ENCODE results near the gene LRRC26. TPM values are rescaled to one million over a fixed set of nuclear protein-coding genes. Genes with fewer than 3 reads are reported as not detected.

Gene LRRC26
- total and polyA plus RNA-seq, 2 of the 13 experiments (the other 11 are each of a cell fraction or from before 2014, with no cell fraction given), result not detected

DNA sequence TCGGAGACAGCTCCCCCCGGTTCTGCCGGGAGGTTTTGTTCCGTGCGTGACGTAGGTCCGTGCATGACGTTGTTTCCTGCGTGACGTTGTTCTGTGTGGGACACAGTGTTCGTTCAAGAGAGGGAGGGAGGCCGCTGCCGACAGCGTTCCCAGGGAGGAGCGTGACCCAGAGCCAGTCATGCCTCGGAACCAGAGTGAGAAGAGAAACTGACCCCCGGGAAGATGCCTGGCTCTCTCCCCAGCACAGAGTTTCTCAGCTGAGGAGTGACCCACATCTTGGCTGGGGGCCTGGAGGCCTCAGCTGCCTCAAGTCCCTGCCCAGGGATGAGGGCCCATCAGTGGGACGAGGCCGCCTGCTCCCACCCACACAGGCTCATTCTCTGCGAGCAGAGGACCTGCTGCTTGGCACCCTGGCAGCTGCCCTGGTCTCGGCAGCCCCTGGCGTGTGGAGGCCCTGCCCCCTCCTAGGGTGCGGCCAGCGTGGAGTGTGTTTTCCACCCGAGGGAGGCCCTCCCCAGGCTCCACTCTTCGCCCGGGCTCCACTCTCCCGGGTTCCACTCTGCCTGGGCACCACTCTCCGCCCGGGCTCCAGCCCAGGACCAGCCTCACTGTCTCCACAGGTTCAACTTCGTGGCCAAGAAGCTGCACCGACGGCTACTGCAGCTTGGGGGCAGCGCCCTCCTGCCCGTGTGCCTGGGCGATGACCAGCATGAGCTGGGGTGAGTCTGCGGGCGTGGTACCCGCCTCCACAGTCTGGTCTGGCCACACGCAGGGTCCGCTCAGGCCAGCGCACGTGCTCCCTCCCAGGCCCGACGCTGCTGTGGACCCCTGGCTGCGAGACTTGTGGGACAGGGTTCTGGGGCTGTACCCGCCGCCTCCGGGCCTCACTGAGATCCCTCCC is 43.6 kb upstream of the LRRC26 start (continued):
- TF ChIP-seq RFXANK (CRISPR knock-in tag; IDR thresholded peaks at IDR 0.05), result no peak
- TF ChIP-seq, protein P1, sequence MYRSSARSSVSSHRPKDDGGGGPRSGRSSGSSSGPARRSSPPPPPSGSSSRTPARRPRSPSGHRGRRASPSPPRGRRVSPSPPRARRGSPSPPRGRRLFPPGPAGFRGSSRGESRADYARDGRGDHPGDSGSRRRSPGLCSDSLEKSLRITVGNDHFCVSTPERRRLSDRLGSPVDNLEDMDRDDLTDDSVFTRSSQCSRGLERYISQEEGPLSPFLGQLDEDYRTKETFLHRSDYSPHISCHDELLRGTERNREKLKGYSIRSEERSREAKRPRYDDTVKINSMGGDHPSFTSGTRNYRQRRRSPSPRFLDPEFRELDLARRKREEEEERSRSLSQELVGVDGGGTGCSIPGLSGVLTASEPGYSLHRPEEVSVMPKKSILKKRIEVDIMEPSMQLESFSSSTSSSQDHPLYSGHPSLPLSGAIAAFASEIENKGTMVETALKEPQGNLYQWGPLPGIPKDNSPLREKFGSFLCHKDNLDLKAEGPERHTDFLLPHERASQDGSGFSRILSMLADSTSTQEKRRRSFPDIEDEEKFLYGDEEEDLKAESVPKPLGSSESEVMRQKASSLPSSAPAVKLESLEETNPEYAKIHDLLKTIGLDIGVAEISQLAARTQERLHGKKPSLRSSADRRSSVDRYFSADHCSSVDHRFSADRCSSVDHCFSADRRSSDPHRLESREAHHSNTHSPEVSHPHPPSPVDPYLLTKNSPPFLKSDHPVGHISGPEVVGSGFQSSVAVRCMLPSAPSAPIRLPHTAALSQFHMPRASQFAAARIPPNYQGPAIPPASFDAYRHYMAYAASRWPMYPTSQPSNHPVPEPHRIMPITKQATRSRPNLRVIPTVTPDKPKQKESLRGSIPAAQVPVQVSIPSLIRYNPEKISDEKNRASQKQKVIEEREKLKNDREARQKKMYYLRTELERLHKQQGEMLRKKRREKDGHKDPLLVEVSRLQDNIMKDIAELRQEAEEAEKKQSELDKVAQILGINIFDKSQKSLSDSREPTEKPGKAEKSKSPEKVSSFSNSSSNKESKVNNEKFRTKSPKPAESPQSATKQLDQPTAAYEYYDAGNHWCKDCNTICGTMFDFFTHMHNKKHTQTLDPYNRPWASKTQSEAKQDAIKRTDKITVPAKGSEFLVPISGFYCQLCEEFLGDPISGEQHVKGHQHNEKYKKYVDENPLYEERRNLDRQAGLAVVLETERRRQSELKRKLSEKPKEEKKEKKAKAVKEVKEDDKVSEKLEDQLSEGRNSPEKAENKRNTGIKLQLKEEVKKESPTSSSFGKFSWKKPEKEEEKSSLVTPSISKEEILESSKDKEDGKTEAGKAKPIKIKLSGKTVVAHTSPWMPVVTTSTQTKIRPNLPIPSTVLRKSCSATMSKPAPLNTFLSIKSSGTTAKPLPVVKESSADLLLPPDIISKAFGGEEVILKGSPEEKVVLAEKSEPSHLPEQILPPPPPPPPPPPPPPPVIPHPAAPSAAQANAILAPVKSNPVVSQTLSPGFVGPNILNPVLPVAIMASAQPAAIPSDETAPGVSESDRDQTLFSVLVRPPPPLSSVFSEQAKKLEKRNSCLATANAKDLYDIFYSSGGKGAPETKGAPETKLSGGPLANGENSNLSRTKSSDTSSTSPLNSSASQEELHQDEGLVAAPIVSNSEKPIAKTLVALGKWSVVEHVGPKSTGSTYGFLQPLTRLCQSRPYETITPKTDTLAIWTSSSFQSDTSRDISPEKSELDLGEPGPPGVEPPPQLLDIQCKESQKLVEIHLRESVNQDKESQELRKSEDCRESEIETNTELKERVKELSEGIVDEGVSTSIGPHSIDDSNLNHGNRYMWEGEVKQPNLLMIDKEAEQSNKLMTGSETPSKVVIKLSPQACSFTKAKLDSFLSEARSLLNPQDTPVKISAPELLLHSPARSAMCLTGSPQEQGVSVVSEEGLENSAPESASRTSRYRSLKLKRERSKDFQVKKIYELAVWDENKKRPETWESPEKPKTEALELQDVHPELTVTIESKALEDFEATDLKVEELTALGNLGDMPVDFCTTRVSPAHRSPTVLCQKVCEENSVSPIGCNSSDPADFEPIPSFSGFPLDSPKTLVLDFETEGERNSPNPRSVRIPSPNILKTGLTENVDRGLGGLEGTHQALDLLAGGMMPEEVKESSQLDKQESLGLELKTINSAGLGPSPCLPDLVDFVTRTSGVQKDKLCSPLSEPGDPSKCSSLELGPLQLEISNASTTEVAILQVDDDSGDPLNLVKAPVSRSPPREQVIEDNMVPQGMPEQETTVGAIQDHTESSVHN (CRISPR knock-in tag; IDR thresholded peaks at IDR 0.05), result no peak
- no peak for TF ChIP-seq MAFG (CRISPR knock-in tag; IDR thresholded peaks at IDR 0.05)
- no peak for TF ChIP-seq ZNF530 (CRISPR knock-in tag; IDR thresholded peaks at IDR 0.05; ENCODE audit: low read depth)
- TF ChIP-seq, protein P2, sequence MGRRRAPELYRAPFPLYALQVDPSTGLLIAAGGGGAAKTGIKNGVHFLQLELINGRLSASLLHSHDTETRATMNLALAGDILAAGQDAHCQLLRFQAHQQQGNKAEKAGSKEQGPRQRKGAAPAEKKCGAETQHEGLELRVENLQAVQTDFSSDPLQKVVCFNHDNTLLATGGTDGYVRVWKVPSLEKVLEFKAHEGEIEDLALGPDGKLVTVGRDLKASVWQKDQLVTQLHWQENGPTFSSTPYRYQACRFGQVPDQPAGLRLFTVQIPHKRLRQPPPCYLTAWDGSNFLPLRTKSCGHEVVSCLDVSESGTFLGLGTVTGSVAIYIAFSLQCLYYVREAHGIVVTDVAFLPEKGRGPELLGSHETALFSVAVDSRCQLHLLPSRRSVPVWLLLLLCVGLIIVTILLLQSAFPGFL (CRISPR knock-in tag; IDR thresholded peaks at IDR 0.05), result no peak
- TF ChIP-seq KLF12 (CRISPR knock-in tag; IDR thresholded peaks at IDR 0.05; ENCODE audit: borderline replicate concordance), result no peak
- no peak for TF ChIP-seq ZNF776 (CRISPR knock-in tag; IDR thresholded peaks at IDR 0.05)
- TF ChIP-seq, protein P3, sequence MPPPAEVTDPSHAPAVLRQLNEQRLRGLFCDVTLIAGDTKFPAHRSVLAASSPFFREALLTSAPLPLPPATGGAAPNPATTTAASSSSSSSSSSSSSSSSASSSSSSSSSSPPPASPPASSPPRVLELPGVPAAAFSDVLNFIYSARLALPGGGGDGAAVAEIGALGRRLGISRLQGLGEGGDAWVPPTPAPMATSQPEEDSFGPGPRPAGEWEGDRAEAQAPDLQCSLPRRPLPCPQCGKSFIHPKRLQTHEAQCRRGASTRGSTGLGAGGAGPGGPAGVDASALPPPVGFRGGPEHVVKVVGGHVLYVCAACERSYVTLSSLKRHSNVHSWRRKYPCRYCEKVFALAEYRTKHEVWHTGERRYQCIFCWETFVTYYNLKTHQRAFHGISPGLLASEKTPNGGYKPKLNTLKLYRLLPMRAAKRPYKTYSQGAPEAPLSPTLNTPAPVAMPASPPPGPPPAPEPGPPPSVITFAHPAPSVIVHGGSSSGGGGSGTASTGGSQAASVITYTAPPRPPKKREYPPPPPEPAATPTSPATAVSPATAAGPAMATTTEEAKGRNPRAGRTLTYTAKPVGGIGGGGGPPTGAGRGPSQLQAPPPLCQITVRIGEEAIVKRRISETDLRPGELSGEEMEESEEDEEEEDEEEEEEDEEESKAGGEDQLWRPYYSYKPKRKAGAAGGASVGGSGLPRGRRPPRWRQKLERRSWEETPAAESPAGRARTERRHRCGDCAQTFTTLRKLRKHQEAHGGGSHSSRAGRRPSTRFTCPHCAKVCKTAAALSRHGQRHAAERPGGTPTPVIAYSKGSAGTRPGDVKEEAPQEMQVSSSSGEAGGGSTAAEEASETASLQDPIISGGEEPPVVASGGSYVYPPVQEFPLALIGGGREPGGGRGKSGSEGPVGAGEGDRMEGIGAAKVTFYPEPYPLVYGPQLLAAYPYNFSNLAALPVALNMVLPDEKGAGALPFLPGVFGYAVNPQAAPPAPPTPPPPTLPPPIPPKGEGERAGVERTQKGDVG (CRISPR knock-in tag; IDR thresholded peaks at IDR 0.05; ENCODE audit: borderline replicate concordance), result 0 out of 2 replicates have a peak, but pooled peaks have one; percentile 49
- TF ChIP-seq ZNF143 (CRISPR knock-in tag; IDR thresholded peaks at IDR 0.05), result no peak
- TF ChIP-seq, protein P4, sequence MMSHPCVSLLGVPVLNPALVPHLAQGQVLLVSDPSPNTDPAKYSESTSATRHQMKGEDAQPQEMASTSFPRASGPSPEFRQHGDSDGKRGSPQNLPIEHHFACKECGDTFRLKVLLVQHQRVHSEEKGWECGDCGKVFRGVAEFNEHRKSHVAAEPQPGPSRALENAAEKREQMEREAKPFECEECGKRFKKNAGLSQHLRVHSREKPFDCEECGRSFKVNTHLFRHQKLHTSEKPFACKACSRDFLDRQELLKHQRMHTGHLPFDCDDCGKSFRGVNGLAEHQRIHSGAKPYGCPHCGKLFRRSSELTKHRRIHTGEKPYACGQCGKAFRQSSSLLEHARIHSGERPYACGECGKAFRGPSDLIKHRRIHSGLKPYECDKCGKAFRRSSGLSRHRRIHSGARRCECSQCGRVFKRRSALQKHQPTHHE (CRISPR knock-in tag; IDR thresholded peaks at IDR 0.05; ENCODE audit: borderline replicate concordance), result no peak
- TF ChIP-seq RAD21 (CRISPR knock-in tag; IDR thresholded peaks at IDR 0.05), result peak; percentile 56; the same call in 1 of the 2 replicates
- TF ChIP-seq HNRNPUL1 (IDR thresholded peaks at IDR 0.05; ENCODE audit: low read depth, low read length), result no peak
- TF ChIP-seq CREB1 (IDR thresholded peaks at IDR 0.05), result no peak
- no peak for TF ChIP-seq CREB1 (CRISPR knock-in tag; IDR thresholded peaks at IDR 0.05)
- no peak for TF ChIP-seq ZNF619 (CRISPR knock-in tag; IDR thresholded peaks at IDR 0.05)

Measured in HepG2 (cell line).